Endodermal cell (in vitro differentiated cells): ENCODE measurements around the gene STIM1. TPM values are rescaled to one million over a fixed set of nuclear protein-coding genes. Genes with fewer than 3 reads are reported as not detected.

Experiments used
- DNase-seq: peaks from one replicate; pipeline ENCODE4 v3.0.0-alpha.2; 2017
- H3K27ac ChIP-seq: 2 replicates; pipeline ENCODE4 v1.5.1; 2013; ENCODE audit warnings: mild to moderate bottlenecking, low read depth, low read length, moderate library complexity
- H3K27me3 ChIP-seq: 2 replicates; pipeline ENCODE4 v1.6.1; 2013; ENCODE audit warnings: mild to moderate bottlenecking, low read length, moderate library complexity; ENCODE audit not compliant: insufficient read depth, control insufficient read depth, poor library complexity, severe bottlenecking
- H3K36me3 ChIP-seq: 2 replicates; pipeline ENCODE4 v1.7.0; 2013; ENCODE audit warnings: mild to moderate bottlenecking, low read length, moderate library complexity; ENCODE audit not compliant: control insufficient read depth, insufficient read depth
- H3K4me1 ChIP-seq: one replicate; pipeline ENCODE4 v1.7.0; 2013; ENCODE audit warnings: low read length; ENCODE audit not compliant: control insufficient read depth, insufficient read depth
- H3K4me3 ChIP-seq: 2 replicates; pipeline ENCODE4 v1.5.1; 2013; ENCODE audit warnings: mild to moderate bottlenecking, low read length, moderate library complexity
- H3K9ac ChIP-seq: 2 replicates; pipeline ENCODE4 v1.6.1; 2013; ENCODE audit warnings: mild to moderate bottlenecking, low read length, moderate library complexity; ENCODE audit not compliant: poor library complexity, severe bottlenecking; ENCODE audit errors: extremely low read depth
- H3K9me3 ChIP-seq: 2 replicates; pipeline ENCODE4 v1.6.1; 2013; ENCODE audit warnings: mild to moderate bottlenecking, low read length, moderate library complexity; ENCODE audit not compliant: control insufficient read depth
- H3K27ac Mint-ChIP-seq: 2 replicates; pipeline ENCODE4 v1.8.0; 2020; ENCODE audit warnings: mixed read lengths
- H3K27me3 Mint-ChIP-seq: 2 replicates; pipeline ENCODE4 v1.8.0; 2021; ENCODE audit warnings: mild to moderate bottlenecking, mixed read lengths; ENCODE audit not compliant: insufficient read depth
- H3K36me3 Mint-ChIP-seq: 2 replicates; pipeline ENCODE4 v1.8.0; 2020; ENCODE audit warnings: low read depth, mixed read lengths
- H3K4me1 Mint-ChIP-seq: 2 replicates; pipeline ENCODE4 v1.8.0; 2020; ENCODE audit warnings: mixed read lengths
- H3K4me3 Mint-ChIP-seq: 2 replicates; pipeline ENCODE4 v1.8.0; 2020; ENCODE audit warnings: mild to moderate bottlenecking, moderate library complexity, mixed read lengths
- H3K9me3 Mint-ChIP-seq: 2 replicates; pipeline ENCODE4 v1.8.0; 2020; ENCODE audit warnings: mild to moderate bottlenecking, mixed read lengths
- CTCF ChIP-seq: fragments of 200-600 bp; sonication (generic); conservative IDR thresholded peaks from 2 replicates; pipeline ENCODE4 v1.5.0; 2021; ENCODE audit warnings: antibody characterized with exemption, mild to moderate bottlenecking
- WGBS, 2 experiments: methylation state at CpG; one replicate each; pipeline versions ENCODE4 v1.1.5 to v1.1.7; 2013; ENCODE audit warnings: missing lambda C conversion rate in 2 of 2, mixed read lengths in 1 of 2; ENCODE audit not compliant: insufficient coverage in 1 of 2, insufficient read length in 1 of 2; 5-methylcytosine and 5-hydroxymethylcytosine counted together
- total RNA-seq, 2 donors: library from RNA; stranded (reverse); fragmentation: NEBNext Ultra II Directional in 1 of 2; extraction: Animal tissue kit (Norgen Biotek cat#: 25700) in 1 of 2; gene quantifications; 2 replicates in 1 of 2; 3 replicates in 1 of 2; pipeline ENCODE4 v1.2.1, GENCODE V29; 2021

STIM1 gene
- total RNA-seq, 2 donors from 2014 or later = 20.9 to 27.9 TPM

- H3K36me3 ChIP-seq = peaks cover 61% of the 10 kb centered on the region
- no peak overlapping the region for H3K4me3 Mint-ChIP-seq
- 92 to 98% methylated on average over 3 of the region's 3 CpGs for WGBS, 2 experiments
Measured at GRCh38 chr11:3830088-3830487, 25.4 kb upstream of the STIM1 start.

GRCh38 chr11:3830730-3831129 lies 24.7 kb upstream of the STIM1 start:
- H3K36me3 Mint-ChIP-seq = peaks cover 50% of the 10 kb centered on the region
- H3K9me3 Mint-ChIP-seq = no peaks in the 10 kb centered on the region
- no peak overlapping the region for H3K27ac ChIP-seq
- H3K4me3 Mint-ChIP-seq = no peak overlapping the region
- H3K27me3 Mint-ChIP-seq = no peaks in the 10 kb centered on the region
- H3K4me1 ChIP-seq = peaks cover 6% of the 10 kb centered on the region
- no peak for TF ChIP-seq CTCF
- peaks cover 20% of the 10 kb centered on the region for H3K4me1 Mint-ChIP-seq
- DNase-seq = no peak
- H3K36me3 ChIP-seq = peaks cover 62% of the 10 kb centered on the region
- H3K27me3 ChIP-seq = no peaks in the 10 kb centered on the region
- H3K27ac Mint-ChIP-seq = no peak overlapping the region
- H3K9me3 ChIP-seq = no peaks in the 10 kb centered on the region
- no peak overlapping the region for H3K9ac ChIP-seq
- WGBS, 2 experiments = 88 to 96% methylated on average over 1 of the region's 1 CpG
- H3K4me3 ChIP-seq = no peak overlapping the region

More at GRCh38 chr11:3830088-3830487, 25.4 kb upstream of the STIM1 start:
- no peaks in the 10 kb centered on the region for H3K27me3 ChIP-seq
- no peak for TF ChIP-seq CTCF
- H3K27me3 Mint-ChIP-seq = no peaks in the 10 kb centered on the region
- DNase-seq = no peak
- H3K4me3 ChIP-seq = no peak overlapping the region
- H3K9me3 Mint-ChIP-seq = no peaks in the 10 kb centered on the region
- peaks cover 47% of the 10 kb centered on the region for H3K36me3 Mint-ChIP-seq
- no peaks in the 10 kb centered on the region for H3K9me3 ChIP-seq
- no peak overlapping the region for H3K9ac ChIP-seq
- H3K4me1 ChIP-seq = peaks cover 4% of the 10 kb centered on the region
- H3K27ac ChIP-seq = no peak overlapping the region
- H3K27ac Mint-ChIP-seq = no peak overlapping the region
- H3K4me1 Mint-ChIP-seq = peaks cover 14% of the 10 kb centered on the region

GRCh38 chr11:3831378-3832239 lies 23.9 kb upstream of the STIM1 start:
- H3K4me3 Mint-ChIP-seq = no peak overlapping the region
- no peaks in the 10 kb centered on the region for H3K9me3 Mint-ChIP-seq
- no peak overlapping the region for H3K27ac ChIP-seq
- peaks cover 48% of the 10 kb centered on the region for H3K36me3 Mint-ChIP-seq
- H3K36me3 ChIP-seq = peaks cover 60% of the 10 kb centered on the region
- peaks cover 6% of the 10 kb centered on the region for H3K4me1 ChIP-seq
- H3K27ac Mint-ChIP-seq = no peak overlapping the region
- H3K9me3 ChIP-seq = no peaks in the 10 kb centered on the region
- no peaks in the 10 kb centered on the region for H3K27me3 ChIP-seq
- no peak for TF ChIP-seq CTCF
- no peaks in the 10 kb centered on the region for H3K27me3 Mint-ChIP-seq
- H3K4me1 Mint-ChIP-seq = peaks cover 21% of the 10 kb centered on the region
- no peak overlapping the region for H3K9ac ChIP-seq
- H3K4me3 ChIP-seq = no peak overlapping the region
- WGBS, 2 experiments = 88 to 98% methylated on average over 6 to 12 of the region's 13 CpGs
- no peak for DNase-seq
